ENCODE measurements around the gene IGF2BP2. TPM values are rescaled to one million over a fixed set of nuclear protein-coding genes. Genes with fewer than 3 reads are reported as not detected.

Gene IGF2BP2
- total and polyA plus RNA-seq, 2 of the 8 experiments (the other 6 are each of a cell fraction or from before 2014, with no cell fraction given): 7.4 to 121 TPM

DNA sequence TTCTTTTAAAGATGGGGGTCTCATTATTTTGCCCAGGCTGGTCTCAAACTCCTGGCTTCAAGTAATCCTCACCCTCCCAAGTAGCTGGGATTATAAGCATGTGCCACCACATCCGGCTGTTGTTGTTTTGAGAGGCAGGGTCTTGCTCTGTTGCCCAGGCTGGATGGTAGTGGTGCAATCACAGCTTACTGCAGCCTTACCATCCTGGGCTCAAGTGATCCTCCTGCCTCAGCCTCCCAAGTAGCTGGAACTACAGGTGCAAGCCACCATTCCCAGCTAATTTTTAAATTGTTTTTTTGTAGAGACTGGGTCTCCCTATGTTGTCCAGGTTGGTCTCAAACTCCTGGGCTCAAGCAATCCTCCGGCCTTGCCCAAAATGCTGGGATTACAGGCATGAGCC is 133.2 kb downstream of the IGF2BP2 start:
- no peak overlapping the region for H2BK120ac ChIP-seq (replicated peaks; ENCODE audit: low read depth, low read length)
- H3K4me2 ChIP-seq (ENCODE audit: insufficient read depth in 1 of 2, low read depth in 2 of 2, low read length in 2 of 2): no peak overlapping the region
- H3K27me3 ChIP-seq (replicated peaks in 1 of 4; ENCODE audit: control insufficient read depth in 3 of 4, extremely low read depth in 1 of 4, insufficient read depth in 3 of 4, low read length in 3 of 4): no peaks in the 10 kb centered on the region
- no peak overlapping the region for H2BK15ac ChIP-seq (ENCODE audit: low read length)
- no peak overlapping the region for H3K9ac ChIP-seq (replicated peaks in 1 of 4; ENCODE audit: extremely low read depth in 1 of 4, low read depth in 3 of 4, low read length in 3 of 4)
- H4K8ac ChIP-seq (ENCODE audit: extremely low read depth, insufficient read depth, low read length): no peak overlapping the region
- H4K91ac ChIP-seq (replicated peaks; ENCODE audit: insufficient read length, low read length): no peak overlapping the region
- 100% methylated on average over 2 of the region's 2 CpGs; no CpG with 5 or more reads in 1 of the 2 experiments for WGBS, 2 experiments (ENCODE audit: extremely low coverage in 1 of 2, insufficient coverage in 1 of 2, insufficient read length in 1 of 2, insufficient replicate concordance in 2 of 2, low coverage in 1 of 2, low lambda C conversion rate in 2 of 2, missing lambda C conversion rate in 1 of 2)
- H2BK20ac ChIP-seq (ENCODE audit: low read length): no peak overlapping the region
- H3K9me3 ChIP-seq (ENCODE audit: insufficient read depth in 2 of 2, low read depth in 1 of 2, low read length in 1 of 2): no peaks in the 10 kb centered on the region
- no peak overlapping the region for H2BK12ac ChIP-seq (ENCODE audit: low read depth, low read length)
- no peak overlapping the region for H4K5ac ChIP-seq (ENCODE audit: insufficient read length, low read depth, low read length)
- H2BK5ac ChIP-seq (ENCODE audit: low read depth, low read length): no peak overlapping the region
- H3K23ac ChIP-seq (ENCODE audit: insufficient read length): no peak overlapping the region
- no peak overlapping the region for H3K27ac ChIP-seq (ENCODE audit: low read depth, low read length)
- H3K36me3 ChIP-seq (ENCODE audit: control insufficient read depth in 2 of 4, insufficient read depth in 4 of 4, low read length in 3 of 4): peaks cover 15 to 39% (median 26%) of the 10 kb centered on the region in 4 experiments; a peak in 7 of 8 replicates
- no peaks in the 10 kb centered on the region; the same call in 1 of the 2 replicates for H3K79me1 ChIP-seq (ENCODE audit: low read depth, low read length)
- no peak for FAIRE-seq
- peaks cover 0 to 5% of the 10 kb centered on the region in 2 experiments for H4K20me1 ChIP-seq (replicated peaks in 1 of 2; ENCODE audit: control insufficient read depth in 1 of 2, insufficient read depth in 2 of 2, low read length in 2 of 2)
- H3K79me2 ChIP-seq (ENCODE audit: control insufficient read depth in 1 of 2, insufficient read depth in 2 of 2, low read length in 2 of 2): peaks cover 0 to 26% of the 10 kb centered on the region in 2 experiments; a peak in 2 of 4 replicates
- no peak overlapping the region for H2AFZ ChIP-seq (ENCODE audit: low read length)
- H3K23me2 ChIP-seq (ENCODE audit: low read depth, low read length): no peaks in the 10 kb centered on the region
- no peak overlapping the region for H3K14ac ChIP-seq (ENCODE audit: insufficient read length)
- ChIA-PET CTCF (ENCODE audit: partially characterized antibody) (interaction anchor here (0.6 to 2.4 kb wide), 5 partner anchors 10 to 188 kb away, joined by 3 to 16 read pairs (median 5); no protein-coding TSS in a partner anchor), POLR2A (ENCODE audit: partially characterized antibody) (interaction anchor here (0.5 to 1.0 kb wide), 4 partner anchors 11 to 232 kb away, joined by 3 read pairs; no protein-coding TSS in a partner anchor)
- no peak overlapping the region for H3K4me3 ChIP-seq (ENCODE audit: extremely low read depth in 1 of 4, insufficient read depth in 2 of 4, low read depth in 3 of 4, low read length in 4 of 4)
- DNase-seq (ENCODE audit: low read depth in 1 of 2, low spot score in 2 of 2): no peak
- H3K4me1 ChIP-seq (replicated peaks in 1 of 4; ENCODE audit: control insufficient read depth in 3 of 4, insufficient read depth in 4 of 4, low read length in 3 of 4): no peaks in the 10 kb centered on the region; a peak in 1 of 7 replicates
- H3K18ac ChIP-seq (ENCODE audit: extremely low read depth, low read length): no peak overlapping the region
- TF ChIP-seq POLR2AphosphoS5 (IDR thresholded peaks at IDR 0.05; ENCODE audit: low read depth, low read length) (no peak), SP4 (IDR thresholded peaks at IDR 0.05; ENCODE audit: low read length) (no peak), JUND (IDR thresholded peaks at IDR 0.05; ENCODE audit: low read length) (no peak), SRF (IDR thresholded peaks at IDR 0.05; ENCODE audit: low read depth, low read length) (no peak), KDM1A (IDR thresholded peaks at IDR 0.05; ENCODE audit: borderline replicate concordance, low read length) (no peak), CHD2 (IDR thresholded peaks at IDR 0.05; ENCODE audit: low read length) (no peak), KDM4A (IDR thresholded peaks at IDR 0.05; ENCODE audit: low read depth, low read length, severe bottlenecking) (no peak)
- H2AK5ac ChIP-seq (ENCODE audit: low read depth, low read length): no peak overlapping the region
- H3K56ac ChIP-seq (replicated peaks; ENCODE audit: insufficient read length, low read depth, low read length): no peak overlapping the region
- no peak overlapping the region for H3K4ac ChIP-seq (replicated peaks; ENCODE audit: insufficient read length, low read depth, low read length)

Measured in H1 (cell line).